T-helper 2 cell treated with Interferon-gamma antibody and Interleukin-4, amounts not matched to agents 100 ng/mL and 5 ng/mL, for 36 hours (primary cell): ENCODE measurements around the gene PTPRN2. TPM values are rescaled to one million over a fixed set of nuclear protein-coding genes. Genes with fewer than 3 reads are reported as not detected.

ENCODE experiments used
- intact Hi-C: fragments of 100-400 bp; cut with micrococcal nuclease; formaldehyde crosslinking; loops from one replicate; pipeline ENCODE4 v1.15.1; 2023
- total RNA-seq: library from RNA; stranded (reverse); gene quantifications from 2 replicates; pipeline ENCODE4 v1.2.3, GENCODE V29; 2022

The PTPRN2 gene
- total RNA-seq, 1 donor from 2014 or later = 5.1 TPM

DNA sequence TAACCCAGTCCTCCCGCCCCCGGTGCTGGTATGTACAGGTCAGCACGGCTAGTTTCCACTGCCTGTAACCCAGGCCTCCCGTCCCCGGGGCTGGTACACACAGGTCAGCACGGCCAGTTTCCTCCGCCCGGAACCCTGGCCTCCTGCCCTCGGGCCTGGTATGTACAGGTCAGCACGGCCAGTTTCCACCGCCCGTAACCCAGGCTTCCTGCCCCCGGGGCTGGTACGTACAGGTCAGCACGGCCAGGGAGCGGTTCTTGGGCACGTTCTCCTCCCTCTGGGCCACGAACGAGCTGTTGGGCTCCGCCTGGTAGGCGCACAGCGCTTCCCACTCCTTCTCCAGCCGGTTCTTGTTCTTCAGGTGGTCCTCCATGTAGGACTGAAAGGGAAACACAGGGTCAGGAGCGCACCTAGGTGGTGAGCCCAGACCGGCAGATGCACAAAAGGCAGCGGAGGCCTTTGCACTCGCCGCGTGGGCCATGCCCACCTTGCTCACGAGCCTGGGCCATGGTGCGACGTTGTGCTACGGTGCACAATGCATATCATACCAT lies 966.4 kb downstream of the PTPRN2 start:
- intact Hi-C loops = no loop called here

GRCh38 chr7:157620616-157621015 lies 967.0 kb downstream of the PTPRN2 start:
- intact Hi-C loops = no loop called here

DNA sequence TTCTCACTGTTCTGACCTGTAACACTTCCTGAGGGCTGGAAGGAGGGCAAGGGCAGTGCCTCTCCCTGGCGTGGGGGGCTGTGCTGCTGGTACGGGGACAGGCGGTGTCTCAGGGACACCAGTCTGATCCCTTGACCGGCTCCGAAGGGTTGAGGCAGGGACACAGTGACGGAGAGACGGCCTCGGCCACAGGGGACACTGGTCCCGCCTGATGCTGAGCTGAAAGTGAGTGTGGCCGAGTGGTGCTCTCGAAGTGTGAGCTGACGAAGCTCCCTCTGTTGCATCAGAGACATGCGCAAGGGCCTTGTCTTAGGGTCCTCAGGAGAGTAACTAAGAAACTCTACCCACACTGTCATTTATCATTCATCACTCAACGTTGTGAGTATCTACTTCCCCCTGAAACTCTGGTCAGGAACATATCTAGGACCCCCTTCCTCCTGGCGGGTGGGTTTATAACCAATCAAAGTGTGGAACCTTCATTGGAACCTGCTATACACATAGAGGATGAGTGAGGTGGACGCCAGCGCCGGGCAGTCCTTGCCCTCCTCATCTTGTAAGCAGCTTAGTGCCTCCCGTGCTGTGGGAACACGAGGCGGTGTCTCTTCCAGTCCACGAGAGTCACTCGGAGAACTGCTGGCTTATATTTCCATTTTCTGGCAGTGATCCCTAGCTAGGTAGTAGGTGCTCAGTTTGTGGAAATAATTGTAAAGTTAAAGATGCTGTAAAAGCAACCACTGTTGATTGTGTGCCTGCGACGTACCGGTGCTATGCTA lies 967.7 kb downstream of the PTPRN2 start:
- intact Hi-C loops = loop anchor here (10.0 kb wide), 1 partner anchor 185 kb away; no protein-coding TSS in a partner anchor

DNA sequence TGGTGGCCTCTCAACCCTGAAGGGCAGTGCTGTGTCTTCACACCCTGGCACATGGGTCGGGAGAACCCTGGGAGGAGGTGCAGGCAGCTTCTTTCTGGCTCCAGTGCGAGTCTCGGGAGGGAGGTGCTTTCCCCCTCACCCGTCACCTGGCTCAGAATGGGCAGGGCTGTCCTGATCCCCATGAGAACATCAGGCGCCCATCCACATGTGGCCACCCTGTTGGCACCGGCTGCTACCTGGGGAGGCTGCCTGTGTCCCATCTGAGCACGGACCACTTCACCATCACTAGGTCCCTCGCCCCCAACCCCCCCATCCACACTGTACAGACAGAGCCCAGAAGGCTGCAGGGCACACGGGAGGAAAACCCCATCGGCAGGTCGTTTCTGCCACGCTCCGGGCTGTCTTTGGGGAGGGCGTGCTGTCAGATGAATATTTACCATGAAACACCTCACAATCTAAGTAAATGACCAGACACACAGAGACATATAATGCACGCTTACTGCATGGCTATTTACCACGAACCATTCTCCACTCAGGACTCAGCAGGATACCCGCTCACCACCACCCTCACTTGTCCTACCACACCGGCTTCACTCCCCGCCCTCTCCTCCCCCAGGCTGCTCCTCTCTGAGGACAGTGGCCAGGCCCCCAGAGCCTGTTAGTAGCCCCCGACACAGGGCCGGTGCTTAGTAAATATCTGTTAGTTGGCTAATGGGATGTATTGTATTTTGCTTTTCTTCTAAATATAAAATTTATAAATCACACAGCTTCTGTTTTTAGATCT lies 968.6 kb downstream of the PTPRN2 start:
- intact Hi-C loops = loop anchor here (10.0 kb wide), 1 partner anchor 184 kb away; no protein-coding TSS in a partner anchor

- intact Hi-C loops = loop anchor here (10.0 kb wide), 1 partner anchor 183 kb away; no protein-coding TSS in a partner anchor
These were observed 969.4 kb downstream of the PTPRN2 start for GRCh38 chr7:157618091-157618726.

- intact Hi-C loops = loop anchor here (10.0 kb wide), 1 partner anchor 183 kb away; no protein-coding TSS in a partner anchor
These were observed 970.2 kb downstream of the PTPRN2 start for GRCh38 chr7:157617401-157617800.

GRCh38 chr7:157616931-157617330 lies 970.7 kb downstream of the PTPRN2 start:
- intact Hi-C loops = loop anchor here (10.0 kb wide), 1 partner anchor 182 kb away; no protein-coding TSS in a partner anchor

- intact Hi-C loops = loop anchor here (10.0 kb wide), 1 partner anchor 182 kb away; no protein-coding TSS in a partner anchor
These were observed 971.2 kb downstream of the PTPRN2 start for GRCh38 chr7:157616426-157616825.

- intact Hi-C loops = loop anchor here (10.0 kb wide), 1 partner anchor 181 kb away; no protein-coding TSS in a partner anchor
These were observed 971.8 kb downstream of the PTPRN2 start for GRCh38 chr7:157615852-157616251.

GRCh38 chr7:157615101-157615817 lies 972.4 kb downstream of the PTPRN2 start:
- intact Hi-C loops = loop anchor here (10.0 kb wide), 1 partner anchor 180 kb away; no protein-coding TSS in a partner anchor

DNA sequence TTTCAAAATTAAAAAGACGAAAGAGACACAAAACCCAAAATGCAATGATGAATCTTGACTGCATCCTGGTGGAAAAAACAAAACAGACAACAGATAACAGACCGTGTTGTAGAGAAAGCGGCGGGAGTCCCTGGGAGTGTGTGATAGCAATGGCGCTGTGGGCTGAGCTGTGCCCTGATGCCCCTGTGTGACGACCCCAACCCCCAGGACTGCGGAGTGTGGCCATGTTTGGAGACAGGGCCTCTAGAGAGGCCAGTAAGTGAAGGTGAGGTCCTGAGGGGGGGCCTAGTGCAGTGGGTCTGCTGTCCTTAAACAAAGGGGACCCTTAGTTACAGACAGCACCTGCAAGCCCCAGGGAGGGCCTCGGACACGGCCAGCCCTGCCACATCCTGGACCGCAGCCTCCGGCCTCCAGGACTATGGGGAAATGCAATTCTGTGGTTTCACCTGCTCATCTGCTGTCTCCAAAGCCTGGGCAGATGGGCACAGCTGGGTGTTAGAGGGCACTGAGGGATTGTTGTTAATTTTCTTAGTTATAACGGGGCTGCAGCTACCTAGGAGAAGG lies 973.1 kb downstream of the PTPRN2 start:
- intact Hi-C loops = loop anchor here (10.0 kb wide), 1 partner anchor 180 kb away; no protein-coding TSS in a partner anchor

DNA sequence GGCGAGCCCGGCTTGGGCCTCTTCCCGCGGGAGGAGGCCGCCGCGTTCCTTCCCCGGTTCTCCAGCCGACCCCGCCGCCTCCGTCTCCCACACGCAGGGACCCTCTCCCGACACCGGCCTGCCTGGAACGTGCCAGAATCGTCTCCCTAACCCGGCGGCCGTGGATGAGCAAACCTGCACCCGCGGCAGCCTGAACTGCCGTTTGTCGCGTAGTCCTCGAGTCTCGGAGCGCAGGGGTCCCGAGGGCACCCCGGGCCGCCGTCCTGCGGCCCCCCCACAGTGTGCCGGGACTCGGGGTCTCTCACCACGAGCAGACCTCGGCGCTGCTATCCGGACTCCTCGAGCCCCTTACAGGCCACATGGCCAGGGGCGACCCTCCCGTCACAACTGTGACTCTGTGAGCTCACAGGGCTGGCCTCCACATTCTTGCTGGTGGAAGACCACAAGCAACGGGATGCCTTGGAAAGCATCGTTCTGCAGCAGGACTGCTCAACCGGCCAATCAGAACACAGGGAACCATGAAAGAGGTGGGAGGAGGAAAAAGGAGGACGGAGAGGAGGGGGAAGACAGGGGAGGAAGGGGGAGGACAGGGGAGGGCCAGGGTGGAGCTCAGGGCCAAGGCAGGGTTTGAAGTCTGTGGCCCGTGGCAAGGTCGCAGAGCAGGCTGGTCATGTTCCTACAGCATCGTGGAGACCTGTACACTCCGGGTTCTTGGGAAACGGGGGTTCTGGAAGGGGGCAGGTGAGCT lies 973.9 kb downstream of the PTPRN2 start:
- intact Hi-C loops = loop anchor here (2.0 to 10.0 kb wide), 3 partner anchors 45 to 179 kb away; no protein-coding TSS in a partner anchor

GRCh38 chr7:157612664-157613561 lies 974.7 kb downstream of the PTPRN2 start:
- intact Hi-C loops = loop anchor here (2.0 to 10.0 kb wide), 3 partner anchors 44 to 178 kb away; no protein-coding TSS in a partner anchor

GRCh38 chr7:157612009-157612663 lies 975.5 kb downstream of the PTPRN2 start:
- intact Hi-C loops = loop anchor here (2.0 to 10.0 kb wide), 3 partner anchors 43 to 177 kb away; no protein-coding TSS in a partner anchor

DNA sequence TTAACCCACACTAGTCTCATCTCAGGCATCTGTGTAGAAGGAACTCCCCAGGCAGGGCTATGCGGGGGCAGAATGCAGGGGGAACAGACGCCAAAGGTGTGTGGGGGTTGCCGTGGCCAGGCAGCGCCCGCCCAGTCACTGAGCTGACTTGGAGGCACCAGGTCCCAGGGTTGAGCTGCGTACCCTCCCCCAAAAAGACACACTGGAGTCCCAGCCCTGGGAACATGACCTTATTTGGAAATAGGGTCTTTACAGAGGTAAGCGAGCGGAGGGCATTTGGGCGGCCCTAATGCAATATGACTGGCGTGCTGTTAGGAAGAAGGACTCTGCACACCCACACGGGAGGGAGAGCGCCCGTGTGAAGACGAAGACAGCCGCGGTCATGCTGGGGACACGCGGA lies 976.3 kb downstream of the PTPRN2 start:
- intact Hi-C loops = loop anchor here (10.0 kb wide), 1 partner anchor 177 kb away; no protein-coding TSS in a partner anchor

- intact Hi-C loops = loop anchor here (10.0 kb wide), 1 partner anchor 176 kb away; no protein-coding TSS in a partner anchor
These were observed 976.8 kb downstream of the PTPRN2 start for GRCh38 chr7:157610671-157611295.
